GM19324 (cell line): ENCODE results near the gene CA11.
"Not testable (repeated sequence)": the region's sequence is repeated elsewhere in the genome, so short reads cannot be mapped to it uniquely, and the experiment has no call there.

Experiments
- ATAC-seq: cut with Tn5 transposase; IDR thresholded peaks from one replicate; pipeline ENCODE4 v1.9.1; 2021; ENCODE audit warnings: mild to moderate bottlenecking, moderate library complexity; ENCODE audit not compliant: unreplicated experiment, low FRiP score

Gene CA11

DNA sequence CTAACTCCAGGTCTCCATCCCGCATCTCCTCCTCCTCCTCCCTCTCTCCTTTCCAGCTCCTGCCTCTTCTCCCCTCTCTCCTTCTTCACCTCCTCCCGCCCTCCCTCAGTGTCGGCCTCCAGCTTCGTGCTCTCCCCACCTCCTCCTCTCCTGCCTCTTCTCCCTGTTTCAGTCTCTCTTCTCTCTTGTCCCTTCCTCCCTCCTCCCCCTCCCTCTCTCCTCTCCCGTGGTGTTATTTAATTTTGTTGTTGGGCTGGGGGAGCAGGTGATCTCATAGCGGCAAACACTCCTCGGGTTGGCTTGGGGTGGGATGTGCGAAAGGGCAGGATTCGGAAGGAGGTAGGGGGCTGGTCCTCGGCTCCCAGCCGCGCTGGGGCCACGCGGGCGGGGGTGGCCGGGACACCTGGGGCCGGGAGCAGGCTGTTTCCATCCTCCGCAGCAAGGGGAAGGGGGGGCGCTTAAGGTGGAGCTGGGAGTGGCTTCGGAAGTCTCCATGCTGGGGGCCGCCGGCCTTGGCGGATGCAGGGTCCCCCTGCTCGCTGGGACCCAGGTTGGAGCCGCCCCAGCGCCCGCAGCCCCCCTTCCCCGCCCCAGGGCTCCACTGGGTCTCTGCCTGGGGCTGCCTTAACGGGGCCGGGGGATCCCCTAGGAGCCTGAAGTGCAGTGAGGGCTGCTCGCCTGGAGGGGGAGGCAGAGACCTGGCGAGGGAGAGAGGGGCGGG is at the start of gene CA11:
Gene CA11, minus strand, starts transcription at position 187 of the 721 bp plus-strand sequence. CDS start 555 bp downstream, outside the sequence.
- ATAC-seq, result peak; percentile 63

DNA sequence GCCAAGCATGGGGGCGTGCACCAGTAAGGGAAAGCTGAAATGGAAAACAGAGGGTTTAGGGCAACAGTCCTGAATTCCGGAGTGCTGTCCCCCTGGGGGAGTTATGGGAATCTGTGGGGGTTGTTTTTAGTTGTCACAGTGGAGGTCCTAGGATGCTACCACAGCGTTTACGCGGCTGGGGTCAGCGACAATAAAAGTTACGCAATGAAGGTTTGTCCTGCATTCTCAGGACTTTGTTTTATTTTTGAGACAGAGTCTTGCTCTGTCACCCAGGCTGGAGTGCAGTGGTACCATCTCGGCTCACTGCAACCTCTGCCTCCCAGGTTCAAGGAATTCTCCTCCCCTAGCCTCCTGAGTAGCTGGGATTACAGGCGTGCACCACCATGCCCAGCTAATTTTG is 47.6 kb upstream of the CA11 start:
- ATAC-seq, result not testable (repeated sequence)

DNA sequence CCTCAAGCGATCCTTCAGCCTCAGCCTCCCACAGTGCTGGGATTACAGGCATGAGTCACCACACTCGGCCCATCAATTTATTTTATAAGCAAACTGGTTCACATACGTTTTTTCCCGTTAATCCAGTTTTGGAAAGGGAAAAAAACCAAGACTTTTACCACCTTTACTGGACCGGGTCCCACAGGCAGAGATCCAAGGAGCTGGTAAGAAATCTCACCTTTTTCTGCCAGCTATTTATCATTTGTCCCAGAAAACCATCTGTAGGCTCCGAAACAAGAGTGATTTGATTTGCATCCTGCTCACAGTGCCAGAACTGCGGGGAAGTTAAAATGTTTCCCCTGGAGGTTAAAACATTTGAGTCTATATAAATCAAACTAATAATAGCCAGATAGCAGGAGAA is 43.5 kb upstream of the CA11 start:
- ATAC-seq, result no peak

DNA sequence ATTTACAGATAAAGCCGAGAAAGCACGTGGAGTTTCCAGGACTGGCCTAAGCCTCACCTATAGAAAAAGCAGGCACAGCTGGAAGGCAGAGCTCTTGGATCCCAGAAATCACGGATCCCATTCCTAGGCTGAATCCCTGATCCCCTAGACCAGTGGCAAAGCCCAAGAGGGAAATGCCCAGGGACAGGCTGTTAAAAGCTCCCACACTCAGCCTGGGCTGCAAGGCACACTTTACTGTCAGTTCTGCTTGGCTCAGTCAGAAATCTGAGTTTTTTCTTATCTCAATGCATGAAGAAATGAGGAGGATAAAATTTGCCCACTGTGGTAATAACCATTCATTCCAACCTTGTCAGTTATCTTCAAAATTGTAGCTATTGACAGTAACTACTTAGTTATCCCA is 41.8 kb upstream of the CA11 start:
- no peak for ATAC-seq

DNA sequence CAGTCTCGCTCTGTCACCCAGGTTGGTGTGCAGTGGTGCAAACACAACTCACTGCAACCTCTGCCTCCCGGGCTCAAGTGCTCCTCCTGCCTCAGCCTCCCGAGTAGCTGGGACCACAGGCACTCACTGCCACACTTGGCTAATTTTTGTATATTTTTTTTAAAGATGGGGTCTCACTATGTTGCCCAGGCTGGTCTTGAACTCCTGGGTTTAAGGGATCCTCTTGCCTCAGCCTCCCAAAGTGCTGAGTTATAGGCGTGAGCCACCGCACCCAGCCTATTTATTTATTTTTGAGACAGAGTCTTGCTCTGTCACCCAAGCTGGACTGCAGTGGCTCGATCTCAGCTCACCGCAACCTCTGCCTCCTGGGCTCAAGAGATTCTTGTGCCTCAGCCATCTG is 40.6 kb upstream of the CA11 start:
- not testable (repeated sequence) for ATAC-seq

DNA sequence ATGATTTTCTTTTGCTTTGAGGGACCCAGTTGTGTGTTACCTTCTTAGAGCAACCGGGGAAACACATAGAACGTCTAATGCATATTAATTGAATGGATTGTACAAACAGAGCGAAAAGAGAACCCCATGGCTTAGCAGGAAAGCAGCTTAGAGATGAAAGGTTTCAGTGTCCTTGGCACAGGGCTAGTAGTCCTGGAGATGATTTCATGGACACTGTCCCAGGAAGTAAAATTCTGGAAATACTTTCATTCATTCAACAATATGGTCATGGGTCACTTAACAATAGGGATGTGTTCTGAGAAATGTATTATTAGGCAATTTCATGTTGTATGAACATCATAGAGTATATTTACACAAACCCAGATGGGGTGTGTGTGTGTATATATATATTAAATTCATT is 40.1 kb upstream of the CA11 start:
- no peak for ATAC-seq

DNA sequence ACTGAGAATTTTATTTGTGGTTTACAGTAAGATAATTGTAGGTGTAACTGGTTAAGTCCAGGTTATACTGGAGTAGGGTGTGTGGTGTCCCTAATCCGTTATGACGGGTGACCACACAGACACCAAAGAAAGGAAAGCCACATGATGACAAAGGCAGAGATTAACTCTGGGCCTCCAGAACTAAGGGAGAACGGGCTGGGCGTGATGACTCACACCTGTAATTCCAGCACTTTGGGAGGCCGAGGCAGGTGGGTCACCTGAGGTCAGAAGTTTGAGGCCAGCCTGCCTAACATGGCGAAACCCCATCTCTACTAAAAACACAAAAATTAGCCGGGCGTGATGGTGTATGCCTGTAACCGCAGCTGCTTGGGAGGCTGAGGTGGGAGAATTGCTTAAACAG is 39.6 kb upstream of the CA11 start:
- no peak for ATAC-seq

DNA sequence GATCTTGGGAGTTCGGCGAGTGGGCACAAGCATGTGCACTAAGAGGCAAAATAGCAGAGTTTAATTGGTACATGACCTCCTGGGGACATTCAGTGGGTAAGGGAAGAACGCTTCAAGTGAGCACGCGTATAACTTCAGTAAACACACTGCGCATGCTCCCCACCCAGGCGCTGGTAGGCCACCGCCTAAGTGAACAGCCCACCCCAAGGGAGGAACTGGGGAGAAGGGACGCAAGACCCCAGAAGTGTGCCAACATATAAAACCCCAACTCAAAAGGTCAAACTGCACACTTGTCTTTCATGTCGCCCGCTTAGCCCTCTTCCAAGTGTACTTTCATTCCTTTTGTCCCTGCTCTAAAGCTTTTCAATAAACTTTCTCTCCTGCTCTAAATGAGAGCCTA is 37.4 kb upstream of the CA11 start:
- ATAC-seq, result no peak

DNA sequence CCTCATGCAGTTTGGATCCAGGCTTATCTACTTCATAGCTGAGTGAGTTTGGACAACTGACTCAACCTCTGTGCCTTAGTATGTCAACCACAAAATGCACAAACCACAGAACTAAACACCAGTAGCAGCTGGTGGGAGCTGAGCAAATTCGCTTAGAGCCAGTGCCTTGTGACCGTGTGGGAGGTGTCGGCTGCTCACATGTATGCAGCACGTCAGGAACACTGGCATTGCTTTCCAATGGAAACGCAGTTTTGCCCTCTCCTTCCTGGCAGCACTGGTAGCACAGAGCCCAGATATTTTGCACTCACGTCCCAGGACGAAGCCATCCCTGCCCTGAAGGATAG is 35.1 kb upstream of the CA11 start:
- no peak for ATAC-seq

DNA sequence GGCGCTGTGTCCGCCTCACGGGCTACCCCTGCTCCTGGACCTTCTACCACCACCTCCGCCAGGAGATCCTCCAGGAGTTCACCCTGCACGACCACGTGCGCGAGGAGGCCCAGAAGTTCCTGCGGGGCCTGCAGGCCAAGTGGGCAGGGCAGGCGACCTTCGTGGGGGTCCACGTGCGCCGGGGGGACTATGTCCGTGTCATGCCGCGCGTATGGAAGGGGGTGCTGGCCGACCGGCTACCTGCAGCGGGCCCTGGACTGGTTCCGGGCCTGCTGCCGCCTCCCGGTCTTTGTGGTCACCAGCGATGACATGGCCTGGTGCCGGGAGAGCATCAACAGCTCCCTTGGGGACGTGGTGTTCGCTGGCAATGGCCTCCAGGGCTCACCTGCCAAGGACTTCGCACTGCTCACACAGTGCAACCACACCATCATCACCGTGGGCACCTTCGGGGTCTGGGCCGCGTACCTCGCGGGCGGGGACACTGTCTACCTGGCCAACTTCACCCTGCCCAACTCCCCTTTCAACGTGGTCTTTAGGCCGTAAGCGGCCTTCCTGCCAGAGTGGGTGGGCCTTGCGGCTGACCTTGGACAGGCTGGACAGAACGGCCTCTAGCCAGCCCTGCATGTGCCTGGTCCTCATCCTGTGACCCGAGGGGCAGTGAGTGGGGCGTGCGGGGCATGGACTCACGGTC is 34.6 kb upstream of the CA11 start:
- no peak for ATAC-seq

DNA sequence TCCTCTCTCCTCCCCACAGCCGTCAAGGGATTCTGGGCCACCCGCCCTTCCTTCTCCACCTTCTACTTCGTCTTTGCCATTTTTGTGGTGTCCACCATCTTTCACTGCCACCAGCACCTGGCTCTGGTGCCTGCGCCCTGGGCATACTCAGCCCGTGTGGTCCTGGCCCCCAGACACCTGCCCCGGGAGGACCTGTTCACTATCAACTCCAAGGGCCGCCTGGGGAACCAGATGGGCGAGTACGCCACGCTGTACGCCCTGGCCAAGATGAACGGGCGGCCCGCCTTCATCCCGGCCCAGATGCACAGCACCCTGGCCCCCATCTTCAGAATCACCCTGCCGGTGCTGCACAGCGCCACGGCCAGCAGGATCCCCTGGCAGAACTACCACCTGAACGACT is 34.0 kb upstream of the CA11 start:
- ATAC-seq, result not testable (repeated sequence)

DNA sequence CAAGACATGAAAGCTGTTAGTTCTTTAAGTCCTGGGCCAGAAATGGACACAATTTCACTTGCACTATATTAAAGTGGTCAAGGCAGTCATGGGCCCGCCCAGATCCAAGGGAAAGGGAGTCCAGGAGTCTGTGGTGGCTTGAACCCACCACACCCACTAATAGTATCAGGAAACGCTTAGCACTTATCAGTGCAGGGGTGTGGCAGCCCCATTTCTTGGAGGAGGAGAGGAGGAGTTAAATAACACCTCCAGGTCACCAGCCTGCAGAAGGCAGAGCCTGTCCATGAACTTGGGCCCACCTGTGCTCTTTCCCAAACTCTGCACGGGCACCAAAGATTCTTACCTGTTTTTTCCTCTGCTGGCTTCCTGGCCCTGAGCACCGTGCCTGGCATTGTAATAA is 32.2 kb upstream of the CA11 start:
- no peak for ATAC-seq

DNA sequence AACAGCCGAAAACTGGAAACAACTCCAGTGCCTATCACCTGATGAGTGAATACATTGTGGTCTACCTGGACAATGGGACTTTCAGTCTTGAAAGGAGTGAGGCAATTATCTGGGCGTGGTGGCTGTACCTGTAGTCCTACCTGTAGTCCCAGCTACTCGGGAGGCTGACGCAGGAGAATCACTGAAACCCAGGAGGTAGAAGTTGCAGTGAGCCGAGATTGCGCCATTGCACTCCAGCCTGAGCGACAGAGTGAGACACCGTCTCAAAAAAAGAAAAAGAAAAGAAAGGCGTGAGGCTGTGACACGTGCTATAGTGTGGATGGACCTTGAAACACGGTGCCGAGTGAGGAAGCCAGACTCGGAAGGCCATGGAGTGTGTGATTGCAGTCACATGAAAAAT is 30.9 kb upstream of the CA11 start:
- ATAC-seq, result no peak

DNA sequence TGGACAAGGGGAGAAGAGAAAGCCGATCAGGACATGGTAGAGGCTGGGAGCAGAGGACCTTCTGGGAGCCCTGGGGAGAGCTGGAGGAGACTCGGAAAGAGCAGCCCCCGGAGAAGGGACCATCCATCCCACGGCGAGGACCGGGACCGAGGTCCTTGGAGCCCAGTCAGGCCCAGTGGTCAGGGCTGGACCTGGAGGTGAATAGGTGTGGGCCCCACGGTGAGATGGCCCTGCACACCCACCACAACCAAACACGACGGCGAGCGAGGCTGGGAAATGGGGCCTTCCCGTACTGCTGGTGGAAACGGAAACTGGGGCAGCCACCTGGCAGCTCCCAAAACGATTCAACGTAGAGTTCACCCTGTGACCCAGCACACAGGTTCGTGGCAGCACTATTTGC is 30.5 kb upstream of the CA11 start:
- no peak for ATAC-seq

DNA sequence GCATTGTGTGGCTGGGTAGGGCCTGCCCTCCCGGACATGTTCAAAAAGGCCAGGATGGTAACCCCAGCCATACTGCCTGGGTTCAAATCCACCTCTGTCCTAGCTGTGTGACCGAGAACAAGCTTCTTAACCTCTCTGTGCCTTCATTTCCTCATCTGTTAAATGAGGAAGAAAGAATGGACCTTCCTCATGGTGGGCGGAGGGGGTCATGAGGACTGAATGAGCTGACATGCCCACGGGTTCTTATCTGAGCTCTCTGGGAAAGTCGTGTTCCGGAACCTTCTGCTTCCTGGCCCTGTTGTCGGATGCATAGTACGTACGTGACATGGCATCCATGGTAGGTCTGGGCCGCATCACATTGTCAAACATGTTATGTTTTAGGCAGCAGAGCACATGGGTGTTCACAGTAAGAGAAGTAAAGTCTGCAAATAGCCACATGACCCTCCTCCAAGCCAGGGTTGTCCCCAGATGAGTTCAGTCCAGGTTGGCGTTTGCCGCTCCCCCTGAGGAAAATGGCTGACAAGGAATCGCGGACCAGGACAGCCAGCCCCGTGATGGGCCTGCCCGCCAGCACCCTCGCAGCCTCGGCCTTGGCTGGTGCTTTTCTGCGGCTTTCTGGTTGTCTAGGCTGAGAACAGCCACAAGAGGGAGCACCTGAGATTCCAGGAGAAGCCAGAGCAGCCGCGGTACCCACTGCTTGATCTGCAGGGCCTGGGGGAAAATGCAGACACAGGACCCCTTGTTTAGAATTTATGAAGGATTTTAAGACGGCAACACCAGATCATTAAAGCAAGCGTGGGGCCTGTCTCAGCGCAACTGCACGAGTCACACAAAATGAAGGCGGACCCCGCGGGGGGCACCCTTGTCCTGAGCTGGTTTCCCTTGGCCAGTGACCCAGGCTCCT is 29.2 kb upstream of the CA11 start:
- no peak for ATAC-seq

DNA sequence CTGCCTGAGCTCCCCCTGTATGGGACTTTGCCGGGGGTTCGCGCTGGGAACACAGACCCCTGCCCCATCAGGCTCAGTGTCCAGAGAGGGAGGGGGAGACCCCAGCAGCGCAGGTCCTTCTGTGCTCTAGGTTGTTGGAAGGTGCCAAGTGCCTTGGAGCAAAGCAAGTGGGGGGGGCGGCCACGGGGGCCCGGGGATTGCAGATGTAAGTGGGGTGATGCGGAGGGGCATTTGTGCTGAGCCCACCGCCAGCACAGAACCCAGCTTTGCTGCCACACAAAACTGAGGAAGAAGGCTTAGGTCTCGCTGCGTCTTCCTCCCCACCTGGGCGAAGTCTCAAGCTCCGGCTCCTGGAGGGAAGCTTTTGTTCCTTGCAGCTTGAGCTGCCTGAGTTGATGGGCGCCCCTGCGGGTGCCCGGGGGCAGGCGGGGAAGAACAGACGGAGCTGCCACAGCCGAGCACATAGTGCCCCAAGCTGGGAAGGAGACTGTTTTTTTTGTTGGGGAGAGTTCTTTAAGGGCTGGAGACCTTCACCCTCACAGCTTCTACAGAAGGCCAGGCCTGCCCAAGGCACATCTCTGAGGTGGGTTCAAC is 28.3 kb upstream of the CA11 start:
- no peak for ATAC-seq

DNA sequence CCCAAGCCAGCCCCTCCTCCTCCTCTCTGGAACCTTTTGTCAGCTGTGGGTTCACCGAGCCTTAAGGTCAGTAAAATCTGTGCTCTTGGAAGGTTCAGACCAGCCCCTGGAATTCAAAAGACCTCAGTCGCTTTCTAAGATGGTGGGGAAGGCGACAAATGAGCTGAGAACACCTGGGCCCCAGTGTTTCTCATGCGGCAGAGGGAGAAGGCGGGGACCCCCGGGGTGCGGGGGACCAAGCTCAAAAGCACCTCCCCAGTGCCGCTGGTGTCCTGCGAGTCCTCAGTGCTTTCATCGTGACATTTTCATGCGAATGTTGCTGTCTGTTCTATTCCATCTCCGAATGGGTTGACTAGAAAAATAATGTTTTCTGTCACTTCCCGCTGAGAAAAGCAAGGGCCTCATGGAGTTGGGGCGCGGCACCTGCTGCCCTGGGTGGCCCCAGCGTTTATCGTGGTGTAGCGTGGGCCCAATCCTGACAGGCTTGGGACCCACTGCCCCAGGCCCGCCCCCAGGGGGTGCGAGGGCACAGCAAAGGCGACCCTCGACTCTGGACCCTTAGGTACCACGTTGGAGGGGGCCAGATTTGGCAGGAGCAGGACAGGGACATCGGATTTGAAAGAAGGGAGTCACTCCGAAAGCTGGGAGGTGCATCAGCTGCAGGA is 27.6 kb upstream of the CA11 start:
- ATAC-seq, result no peak

DNA sequence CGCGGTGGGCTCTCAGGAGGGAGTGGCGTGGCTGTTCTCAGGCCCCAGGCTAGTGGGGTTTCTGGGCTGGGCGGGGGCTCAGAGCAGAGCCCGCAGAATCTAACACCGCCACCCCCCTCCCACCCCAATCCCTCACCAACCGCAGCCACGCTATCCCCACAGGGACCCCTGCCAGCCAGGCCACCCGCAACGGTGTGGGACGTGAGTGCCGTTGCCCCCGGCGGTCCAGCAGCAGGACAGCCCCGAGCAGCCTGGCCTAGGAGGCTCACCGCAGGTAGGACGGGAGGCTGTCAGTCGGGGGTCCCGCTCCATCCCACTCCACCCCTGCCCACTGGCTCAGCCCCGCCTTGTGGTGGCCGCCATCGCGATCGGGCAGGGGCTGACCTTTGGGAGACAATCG is 27.0 kb upstream of the CA11 start, which contains the start of gene NTN5:
Gene NTN5, minus strand, starts transcription at position 24 of the 400 bp plus-strand sequence. CDS start 2,031 bp downstream, outside the sequence.
- ATAC-seq, result no peak

DNA sequence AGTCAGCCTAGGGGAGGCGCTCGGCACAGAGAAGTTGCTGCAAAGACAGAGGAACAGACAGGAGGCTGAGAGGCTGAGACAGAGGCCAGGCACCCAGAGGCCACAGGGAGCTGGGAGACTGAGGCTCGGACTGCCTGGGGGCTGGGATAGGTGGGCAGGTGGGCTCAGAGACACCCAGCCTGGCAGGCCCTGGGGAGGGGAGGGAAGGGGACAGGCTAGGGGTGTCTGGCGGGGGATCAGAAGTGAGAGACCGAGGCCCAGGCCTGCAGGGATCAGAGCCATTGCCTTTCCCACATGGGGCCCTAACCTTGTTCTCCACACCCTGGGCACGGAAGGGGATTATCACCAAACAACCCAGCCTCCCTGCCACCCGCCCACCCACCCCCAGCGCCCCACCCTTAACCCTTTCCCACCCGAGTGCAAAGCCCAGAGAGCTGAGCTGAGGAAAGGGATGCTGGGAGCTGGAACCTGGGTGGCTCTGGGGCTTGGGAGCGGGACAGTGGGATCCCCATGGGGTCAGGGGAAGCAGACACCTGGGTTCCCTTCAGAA is 25.5 kb upstream of the CA11 start:
- no peak for ATAC-seq
